NCI-H510A treated with DMSO at 0.1 percent for 48 hours (cell line): ENCODE measurements around the gene PROP1.
"Not testable (repeated sequence)": the region's sequence is repeated elsewhere in the genome, so short reads cannot be mapped to it uniquely, and the experiment has no call there.

ENCODE experiments used
- DNase-seq: peaks from one replicate; lab custom pipeline; 2025; lab: John Stamatoyannopoulos, UW

PROP1 gene

DNA sequence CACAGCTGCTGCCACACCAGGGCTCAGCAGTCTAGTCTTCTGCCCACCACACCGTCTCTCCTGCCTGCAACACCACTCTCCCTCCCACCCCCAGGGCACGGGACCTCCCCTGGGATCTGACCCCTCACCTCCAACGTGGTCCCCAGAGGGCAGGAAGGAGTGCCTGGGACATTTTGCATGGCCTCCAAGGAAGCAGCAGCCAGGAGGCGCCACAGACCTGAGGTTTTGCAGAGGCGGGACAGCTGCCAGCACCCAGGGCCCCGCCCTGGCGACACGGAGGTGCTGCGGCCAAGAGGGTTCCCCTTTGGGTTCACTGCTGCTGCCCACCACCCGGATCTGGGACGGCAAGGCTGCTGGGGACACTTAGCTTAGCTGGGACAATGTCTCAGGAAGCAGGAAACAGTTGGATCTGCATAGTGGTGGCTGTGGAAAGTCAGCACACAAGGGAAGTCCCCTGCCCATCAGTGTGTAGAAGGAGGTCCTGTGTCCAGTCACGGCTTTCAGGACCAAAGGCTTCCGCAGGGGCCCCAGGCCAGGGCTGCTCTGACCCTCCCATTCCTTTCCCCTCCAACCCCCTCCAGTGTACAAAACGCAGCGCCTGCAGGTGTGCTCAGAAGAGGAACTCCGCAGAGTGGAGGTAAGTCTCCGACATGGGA lies 13.8 kb downstream of the PROP1 start:
- DNase-seq: no peak

DNA sequence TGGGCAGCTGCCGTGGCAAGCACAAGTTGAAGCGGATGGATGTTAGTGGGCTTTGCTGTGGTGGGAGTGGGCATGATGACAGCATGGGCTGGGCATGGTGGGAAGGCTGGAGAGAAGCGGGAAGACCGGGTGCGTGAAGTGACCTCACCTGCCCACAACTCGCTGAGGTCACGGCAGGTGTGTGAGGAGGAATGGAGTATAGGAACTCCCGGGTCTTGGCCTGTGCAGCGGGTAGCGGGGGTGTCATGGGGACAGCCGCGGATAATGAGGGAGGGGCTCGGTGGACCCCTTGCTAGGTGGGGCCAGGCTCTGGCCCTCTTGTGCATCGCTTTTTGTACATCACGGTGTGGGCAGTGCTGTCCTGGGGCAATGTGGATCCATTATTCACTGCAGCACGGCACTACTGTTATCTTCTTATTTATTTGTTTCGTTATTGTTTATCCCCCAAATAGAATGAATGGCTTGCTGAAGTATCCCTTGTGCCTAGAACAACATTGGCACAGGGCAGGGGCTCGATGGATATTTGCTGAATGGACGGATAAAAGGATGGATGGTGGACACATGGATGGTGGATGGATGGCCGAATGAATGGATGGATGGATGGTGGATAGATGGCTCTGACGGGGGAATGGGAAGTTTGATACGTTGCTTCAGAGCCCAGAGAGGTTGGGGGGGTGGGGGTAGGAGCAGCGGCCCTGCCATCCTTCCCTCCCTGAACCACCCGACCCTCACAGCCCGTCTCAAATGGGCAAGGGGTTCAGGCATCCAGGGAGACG lies 14.6 kb downstream of the PROP1 start:
- no peak for DNase-seq

DNA sequence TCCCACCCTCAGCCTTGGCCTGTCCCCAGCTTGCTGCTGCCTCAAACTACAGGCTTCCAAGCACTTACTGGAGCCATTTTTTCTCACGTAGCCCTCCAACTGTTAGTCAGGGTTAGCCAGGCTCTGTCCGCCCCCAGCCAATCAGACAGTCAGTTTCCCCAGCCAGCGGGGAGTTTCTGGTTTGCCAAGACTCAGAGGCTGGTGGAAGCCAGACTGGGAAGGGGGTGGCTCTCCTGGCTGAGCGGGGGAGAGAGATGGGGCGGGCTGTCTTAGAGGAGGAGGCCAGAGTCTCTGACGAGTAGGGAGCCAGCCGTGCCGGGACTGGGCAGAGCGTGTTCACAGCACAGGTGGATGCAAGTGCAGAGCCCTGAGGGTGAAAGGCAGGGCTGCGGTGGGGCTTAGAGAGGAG lies 15.3 kb downstream of the PROP1 start:
- no peak for DNase-seq

DNA sequence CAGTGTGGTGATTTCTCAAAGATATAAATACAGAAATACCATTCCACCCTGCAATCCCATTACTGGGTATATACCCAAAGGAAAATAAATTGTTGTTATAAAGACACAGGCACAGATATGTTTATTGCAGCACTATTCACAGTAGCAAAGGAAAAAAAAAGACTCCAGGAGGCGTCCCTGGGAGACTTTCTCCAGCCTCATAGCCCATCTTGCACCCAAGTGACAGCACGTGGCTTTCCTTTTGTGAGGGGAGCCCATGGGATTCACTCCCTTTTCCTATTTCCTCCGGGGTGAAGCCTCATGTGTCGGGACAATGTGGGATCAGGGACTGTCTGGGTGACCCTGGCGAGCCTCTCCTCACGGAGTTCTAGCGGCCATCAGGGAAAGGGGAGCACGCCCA lies 18.4 kb downstream of the PROP1 start:
- not testable (repeated sequence) for DNase-seq

DNA sequence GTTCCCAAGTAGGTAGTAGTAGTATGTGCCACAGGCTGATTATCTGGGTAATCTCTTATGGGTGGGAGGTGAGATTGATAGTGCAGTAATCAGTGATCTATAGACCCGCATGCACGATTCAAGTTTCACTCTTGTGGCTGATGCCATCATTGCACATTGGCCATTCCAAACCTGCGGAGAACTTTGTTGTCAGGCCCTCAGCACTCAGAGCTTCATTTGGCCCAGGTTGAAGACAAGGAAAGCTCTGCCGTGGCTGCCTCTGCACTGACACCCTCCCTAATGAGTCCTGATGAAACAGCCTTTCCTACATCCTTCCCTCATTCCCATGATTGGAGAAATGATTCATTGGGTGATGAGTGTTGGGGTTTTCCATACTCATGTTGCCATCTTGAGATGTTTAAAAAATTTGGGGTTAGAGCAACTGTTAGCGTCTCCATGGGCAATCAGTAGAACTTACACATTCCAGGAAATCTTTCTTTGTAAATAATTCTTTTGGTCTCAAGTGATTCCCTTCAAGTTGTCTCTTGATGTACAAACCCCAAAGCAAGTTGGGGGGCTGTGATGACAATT lies 22.9 kb downstream of the PROP1 start:
- no peak for DNase-seq

DNA sequence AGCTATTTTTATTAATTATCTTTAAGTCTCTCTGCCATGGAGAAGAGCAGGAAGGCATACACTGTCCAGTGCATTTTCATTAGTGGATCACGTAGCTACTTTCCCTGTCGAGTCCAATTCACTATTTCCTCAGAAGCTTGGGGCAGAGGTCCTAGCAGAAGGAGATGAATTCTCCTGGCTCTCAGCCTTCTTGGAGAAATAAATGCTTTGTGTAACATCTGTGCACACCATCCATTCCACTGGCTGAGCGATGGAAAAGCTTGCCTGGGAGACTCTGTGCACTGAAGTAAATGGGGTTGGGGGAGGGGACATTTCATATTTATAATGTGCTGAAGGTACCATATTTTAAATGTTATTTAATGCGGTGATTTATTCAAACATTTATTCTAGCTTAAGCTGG lies 23.4 kb downstream of the PROP1 start:
- no peak for DNase-seq

DNA sequence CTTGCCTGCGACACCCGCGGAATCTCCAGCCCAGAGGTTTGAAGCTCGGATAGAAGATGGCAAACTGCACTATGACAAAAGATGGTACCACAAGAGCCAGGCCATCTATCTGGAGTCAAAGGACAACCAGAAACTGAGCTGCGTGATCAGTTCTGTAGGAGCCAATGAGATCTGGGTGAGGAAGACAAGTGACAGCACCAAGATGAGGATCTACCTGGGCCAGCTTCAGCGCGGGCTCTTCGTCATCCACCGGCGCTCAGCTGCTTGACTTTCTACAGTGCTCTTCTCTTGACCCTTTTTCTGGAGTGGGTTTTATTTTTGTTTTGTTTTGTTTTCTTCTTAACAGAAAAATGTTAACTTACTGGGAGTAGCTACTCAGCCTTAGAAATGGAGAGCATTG lies 24.0 kb downstream of the PROP1 start:
- DNase-seq: not testable (repeated sequence)

DNA sequence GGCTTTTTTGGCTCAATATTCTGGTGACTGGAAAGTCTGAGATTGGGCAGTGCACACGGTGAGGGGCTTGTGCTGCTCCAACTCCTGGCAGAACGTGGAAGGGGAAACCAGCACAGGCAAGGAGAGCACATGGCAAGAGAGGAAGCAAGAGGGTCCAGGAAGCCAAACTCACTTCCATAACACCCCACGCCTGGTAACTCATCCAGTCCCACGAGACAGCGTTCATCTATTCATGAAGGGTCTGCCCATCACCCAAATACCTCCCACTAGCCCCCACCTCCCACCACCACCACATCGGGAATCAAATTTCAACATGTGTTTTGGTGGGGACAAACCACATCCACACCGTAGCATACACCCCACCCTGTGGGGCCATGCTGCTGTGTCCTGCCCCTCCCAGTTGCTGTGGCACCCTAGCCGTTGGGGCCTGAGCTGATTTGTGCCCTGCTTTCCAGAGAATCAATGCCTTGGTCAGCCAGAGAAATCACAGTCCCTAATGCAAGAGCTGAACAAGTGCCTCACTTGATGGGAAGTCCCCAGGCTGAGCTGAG lies 27.3 kb downstream of the PROP1 start:
- DNase-seq: no peak

DNA sequence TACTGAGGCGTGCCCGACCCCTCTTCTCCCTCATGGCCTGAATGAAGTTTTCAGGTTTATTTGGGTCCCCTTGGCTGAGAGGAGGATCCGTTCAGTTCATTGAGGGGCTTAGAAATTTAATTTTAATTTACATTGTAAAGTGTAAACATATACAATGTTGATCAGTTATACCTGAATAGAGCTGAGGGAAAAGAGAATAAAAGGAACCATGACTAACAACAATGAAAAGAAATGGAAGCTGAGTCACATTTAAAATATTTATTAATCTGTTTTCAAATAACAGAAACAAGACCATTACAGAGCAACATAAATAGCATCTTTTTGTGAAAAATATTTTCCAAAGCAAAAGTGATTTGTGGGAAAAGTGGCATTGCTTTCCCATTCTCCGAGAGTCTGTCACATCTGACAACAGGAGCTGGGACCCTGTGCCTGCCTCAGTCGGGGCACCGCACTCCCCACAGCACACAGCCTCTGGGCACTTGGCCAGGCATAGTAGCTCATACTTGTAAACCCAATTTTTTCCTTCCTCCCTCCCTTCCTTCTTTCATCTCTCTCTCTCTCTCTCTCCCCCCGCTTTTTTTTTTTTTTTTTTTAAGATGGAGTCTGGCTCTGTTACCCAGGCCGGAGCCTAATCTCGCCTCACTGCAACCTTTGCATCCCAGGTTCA lies 28.7 kb downstream of the PROP1 start:
- DNase-seq: no peak

DNA sequence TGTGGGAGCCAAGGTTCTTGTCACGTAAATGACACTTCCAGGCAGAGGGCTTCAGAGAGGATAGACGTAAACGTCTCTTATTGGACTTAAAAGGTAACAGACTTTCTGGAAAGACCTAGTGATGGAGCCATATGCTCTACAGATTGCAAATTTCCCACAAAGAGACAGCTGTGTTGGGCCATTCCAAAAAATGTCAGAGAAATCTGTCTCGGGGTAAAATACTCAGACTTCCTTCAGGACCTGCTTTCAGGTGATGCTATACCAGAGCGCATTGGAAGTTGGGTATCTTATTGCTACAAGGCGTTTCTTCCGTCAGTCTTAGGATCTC lies 29.2 kb downstream of the PROP1 start:
- DNase-seq: no peak

DNA sequence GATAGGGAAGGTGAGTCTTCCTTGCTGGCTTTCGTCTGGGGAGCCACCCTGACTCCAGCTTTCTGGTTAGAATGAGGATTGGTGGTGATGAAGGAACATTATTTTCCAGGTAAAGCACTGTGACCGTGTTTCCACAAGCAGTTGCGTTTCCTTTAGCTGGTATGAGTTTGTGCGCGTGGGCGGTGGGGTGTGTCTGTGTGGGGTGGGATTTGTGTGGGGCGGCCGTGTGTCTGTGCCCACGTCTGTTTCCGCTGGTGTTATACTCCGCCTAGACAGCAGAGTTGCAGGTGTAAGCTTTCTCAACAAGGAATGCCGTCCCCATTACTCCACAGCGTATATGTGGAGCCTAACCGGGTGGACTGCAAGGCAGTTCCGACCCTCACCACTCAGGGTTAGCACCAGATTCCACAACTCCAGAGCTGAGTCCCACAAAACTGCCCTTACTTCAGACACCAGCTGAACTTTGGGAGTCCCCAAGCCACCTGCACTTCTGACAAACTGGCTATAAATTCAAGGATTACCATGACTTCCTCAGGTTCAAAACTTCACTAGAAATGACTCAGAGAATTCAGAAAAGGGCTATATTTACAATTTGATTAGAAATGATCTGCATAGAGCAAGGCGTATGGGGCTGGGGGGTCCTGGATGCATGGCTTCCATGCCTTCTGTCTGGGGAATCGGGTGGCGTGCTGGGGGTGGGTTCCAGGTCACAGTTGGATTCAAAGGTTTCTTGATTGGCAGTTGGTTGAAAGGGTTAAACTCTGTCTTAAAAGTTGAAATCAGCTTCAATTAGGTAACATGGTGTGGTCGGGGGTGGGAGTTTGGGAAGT lies 29.8 kb downstream of the PROP1 start:
- no peak for DNase-seq

DNA sequence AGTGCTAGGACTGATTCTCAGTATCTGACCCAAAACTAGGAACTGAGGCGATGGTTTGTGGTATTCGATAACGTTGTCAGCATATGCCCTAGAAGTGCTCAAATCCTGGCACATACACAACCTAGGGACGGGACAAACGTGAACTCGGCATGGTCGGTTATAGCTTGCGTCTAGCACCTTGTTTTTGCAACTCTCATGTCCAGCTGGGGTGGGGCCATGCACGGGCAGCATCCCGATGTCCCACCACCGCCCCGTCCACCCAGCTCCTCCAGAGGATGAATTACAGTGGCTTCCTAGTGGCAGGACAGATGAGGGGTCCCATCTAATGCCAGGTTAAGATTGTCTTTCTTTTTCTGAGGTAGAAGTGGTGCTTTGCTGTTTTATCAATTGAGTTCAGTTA lies 31.6 kb downstream of the PROP1 start:
- no peak for DNase-seq

DNA sequence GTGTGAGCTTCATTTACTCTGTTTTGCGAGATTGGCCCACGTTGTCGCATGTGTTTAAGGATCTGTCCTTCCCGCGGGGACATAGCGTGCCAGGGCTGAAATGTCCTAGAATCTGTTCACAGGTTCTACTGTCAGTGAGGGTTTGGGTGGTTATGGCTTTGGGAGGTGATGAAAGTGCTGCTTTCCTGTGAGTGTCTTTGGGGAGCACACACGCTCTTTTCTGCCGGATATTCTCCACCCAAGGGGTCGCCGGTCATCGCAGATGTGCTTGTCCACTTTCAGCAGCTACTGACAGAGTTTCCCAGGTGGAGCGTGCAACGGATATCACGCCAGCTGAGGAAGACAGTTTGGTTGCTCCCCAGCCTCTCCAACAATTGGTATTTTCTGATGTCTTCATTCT lies 32.1 kb downstream of the PROP1 start:
- no peak for DNase-seq

DNA sequence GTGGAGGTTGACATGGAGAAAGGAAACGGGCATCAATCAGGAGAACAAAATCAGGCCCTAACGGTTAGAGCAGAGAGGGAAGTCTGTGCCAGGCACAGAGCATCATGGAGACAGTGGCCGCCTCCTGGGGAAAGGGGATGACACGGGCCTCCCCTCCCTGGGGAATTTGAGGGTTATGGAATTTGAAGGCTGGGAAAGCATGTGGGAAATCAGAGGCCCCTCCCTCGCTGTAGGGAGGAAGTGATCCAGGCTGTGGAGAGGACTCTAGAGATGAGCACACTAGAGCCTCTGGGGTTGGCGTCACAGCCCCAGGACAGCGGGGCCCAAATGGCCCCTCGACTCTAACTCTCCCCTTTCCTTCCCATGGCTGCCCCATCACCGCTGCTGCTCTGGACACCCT lies 36.7 kb downstream of the PROP1 start:
- no peak for DNase-seq

DNA sequence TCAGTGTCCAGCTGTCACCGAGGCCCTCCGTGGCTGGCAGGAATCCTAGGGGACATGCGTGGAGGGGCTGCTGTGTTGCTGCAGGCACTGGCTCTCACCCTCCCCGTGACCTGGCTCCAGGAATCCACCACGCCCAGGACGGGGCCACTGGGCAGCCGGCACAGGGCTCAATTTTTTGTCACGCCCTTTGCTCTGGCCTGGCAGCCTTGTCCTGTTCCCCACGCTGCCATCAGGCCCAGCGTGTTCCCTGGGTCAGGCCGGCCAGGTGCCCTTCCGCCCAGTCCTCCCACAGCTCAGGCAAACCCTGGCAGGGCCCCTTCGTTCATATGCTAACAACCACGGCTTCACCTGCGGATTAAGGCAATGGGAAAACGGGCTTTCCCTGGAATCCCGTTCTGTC lies 37.3 kb downstream of the PROP1 start:
- DNase-seq: no peak

DNA sequence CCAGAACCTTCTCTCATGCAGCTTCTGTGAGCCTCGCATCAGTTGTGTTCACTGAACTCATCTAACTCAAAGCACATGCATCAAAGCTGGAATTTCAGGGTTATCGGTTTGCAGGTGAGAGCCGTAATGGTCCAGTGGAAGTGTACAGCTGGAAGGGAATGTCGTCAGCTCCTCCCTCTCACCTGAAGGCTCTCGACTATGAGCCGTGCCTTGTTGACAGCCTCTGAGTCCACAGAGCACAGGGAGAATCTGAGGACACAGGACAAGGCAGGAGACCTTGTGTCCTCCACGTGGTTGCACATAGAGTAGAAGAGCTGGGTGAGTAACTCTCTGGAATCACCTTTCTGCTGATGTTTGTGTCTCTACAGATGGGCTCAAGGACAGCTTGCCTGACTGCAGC lies 38.8 kb downstream of the PROP1 start:
- peak; percentile 77 for DNase-seq

DNA sequence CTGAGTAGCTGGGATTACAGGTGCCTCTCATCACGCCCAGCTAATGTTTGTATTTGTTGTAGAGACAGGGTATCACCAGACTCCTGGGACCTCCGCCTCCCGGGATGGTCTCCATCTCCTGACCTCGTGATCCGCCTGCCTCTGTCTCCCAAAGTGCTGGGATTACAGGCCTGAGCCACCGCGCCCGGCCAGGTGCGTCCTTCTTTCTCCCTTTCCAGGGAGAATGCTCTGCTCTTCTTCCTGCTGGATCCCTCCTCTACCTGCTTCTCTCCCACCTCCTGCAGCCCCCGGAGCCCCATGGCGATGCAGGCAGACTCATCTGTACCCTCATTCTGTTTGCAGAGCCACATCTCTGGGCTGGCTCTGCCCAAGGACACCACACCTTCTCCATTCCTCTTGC lies 42.9 kb downstream of the PROP1 start:
- not testable (repeated sequence) for DNase-seq

DNA sequence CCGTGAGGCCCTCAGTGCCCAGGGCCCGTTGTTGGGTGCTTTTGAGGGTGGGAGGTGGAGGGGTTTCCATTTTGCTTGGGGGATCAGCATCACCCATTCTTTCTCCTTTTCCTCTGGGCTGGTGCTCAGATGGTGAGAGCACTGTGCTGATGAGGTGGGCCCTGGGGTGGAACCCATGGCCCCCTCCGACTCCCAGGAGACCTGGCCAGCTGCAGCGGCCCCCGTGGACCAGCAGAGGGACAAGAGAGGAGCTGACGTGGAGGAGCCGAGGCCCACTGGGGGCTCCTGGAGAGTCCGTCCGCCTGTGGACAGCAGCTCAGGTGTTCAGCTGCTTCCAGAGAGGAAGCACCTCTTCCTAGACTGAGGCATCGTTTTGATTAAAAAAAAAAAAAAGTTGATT lies 46.4 kb downstream of the PROP1 start:
- not testable (repeated sequence) for DNase-seq

DNA sequence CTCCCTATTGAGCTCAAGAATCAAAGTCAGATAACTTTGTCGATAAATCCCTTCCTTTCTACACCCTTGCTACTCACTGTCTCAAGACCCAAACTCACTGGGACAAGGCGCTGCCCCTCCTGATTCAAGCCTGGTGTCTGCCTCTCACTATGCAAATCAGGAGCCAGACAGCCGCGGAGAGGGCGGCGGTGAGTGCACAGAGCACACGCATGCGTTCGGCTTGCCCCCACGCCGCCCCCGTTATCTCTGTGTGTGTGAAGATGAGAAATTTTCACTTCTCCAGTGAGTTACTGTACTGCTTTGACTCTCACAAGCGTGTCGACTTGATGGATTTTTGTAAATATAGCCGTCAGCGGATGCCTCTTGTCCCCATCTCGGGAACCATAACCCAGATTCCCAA lies 47.0 kb downstream of the PROP1 start:
- not testable (repeated sequence) for DNase-seq

DNA sequence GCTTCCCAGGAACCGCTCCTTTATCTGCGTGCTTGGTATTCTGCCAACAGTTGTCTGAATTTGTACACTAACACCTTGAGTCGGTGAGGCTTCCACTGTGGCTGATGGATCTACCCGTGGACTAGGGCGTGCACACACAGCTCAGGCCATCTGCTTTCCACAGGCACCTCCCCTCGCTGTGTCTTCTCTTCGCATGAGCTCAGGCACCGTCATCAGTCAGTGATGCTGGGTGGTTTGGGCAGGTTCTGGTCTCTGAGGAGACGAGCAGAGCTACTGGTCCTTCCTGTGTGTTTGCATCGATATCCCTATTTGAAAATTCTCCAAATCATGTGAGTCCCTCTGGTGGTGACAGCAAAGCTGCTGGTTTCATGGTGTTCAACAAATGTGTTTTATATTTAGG lies 48.1 kb downstream of the PROP1 start:
- peak; percentile 23 for DNase-seq

DNA sequence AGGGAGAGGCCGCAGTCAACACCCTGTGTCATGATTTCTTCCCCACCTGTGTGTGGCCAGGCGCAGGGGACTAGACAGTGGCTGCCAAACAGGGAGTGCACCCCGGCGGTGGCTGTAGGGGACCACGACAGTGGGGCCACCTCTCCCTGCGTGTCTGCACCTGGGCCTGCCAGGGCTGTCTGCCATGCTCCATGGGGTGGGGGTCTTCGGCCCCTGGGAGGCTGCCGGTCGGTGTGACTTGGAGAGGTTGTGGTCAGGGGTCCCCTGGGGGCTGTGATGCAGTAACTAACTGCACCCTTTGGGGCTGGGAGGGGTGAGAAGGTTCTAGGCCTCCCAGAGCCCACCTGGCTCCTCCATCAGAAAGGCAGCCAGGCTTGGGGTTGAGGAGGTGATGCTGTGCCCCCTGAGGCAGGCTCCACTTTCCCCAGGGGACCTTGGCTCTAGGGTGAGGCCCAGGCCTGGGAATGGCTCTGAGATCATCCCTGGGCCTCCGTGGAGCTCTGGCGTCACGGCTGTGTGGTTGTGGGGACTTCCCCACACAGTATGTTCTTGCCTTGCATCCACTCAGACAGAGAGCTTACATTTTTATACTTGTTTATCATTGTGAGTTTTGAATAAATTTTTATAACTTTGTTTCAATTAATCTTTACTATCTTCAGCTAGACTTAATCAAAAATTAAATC lies 50.3 kb downstream of the PROP1 start:
- DNase-seq: not testable (repeated sequence)
